Measurements from ENCODE around the gene LIN28A. TPM values are rescaled to one million over a fixed set of nuclear protein-coding genes. Genes with fewer than 3 reads are reported as not detected.
"Not testable (repeated sequence)": the region's sequence is repeated elsewhere in the genome, so short reads cannot be mapped to it uniquely, and the experiment has no call there.

LIN28A gene
- total RNA-seq, 1 donor from 2014 or later: not detected

DNA sequence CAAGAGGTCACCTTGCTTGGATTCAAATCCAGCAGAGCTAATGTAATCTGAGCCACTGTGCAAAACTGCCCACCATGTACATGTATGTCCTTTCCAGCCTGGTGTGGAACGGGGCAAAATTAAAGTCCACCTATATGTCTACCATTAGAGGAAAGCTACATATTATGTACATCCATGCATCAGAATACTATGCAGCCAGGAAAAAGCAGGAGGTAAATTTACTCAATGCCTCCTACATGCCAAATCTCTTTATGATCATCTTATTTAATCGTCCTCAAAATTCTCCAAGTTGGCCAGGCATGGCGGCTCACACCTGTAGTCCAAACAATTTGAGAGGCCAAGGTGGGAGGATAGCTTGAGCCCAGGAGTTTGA is 31.8 kb upstream of the LIN28A start:
- H3K4me3 ChIP-seq (ENCODE audit: low read depth, low read length): no peak overlapping the region
- no peaks in the 10 kb centered on the region for H3K27me3 ChIP-seq (ENCODE audit: control insufficient read depth, insufficient read depth, low read length)
- FAIRE-seq (no peak), DNase-seq (ENCODE audit: low read depth) (no peak)
- H3K36me3 ChIP-seq (ENCODE audit: control insufficient read depth, insufficient read depth, low read length): no peaks in the 10 kb centered on the region
- TF ChIP-seq CTCF (IDR thresholded peaks at IDR 0.05; ENCODE audit: insufficient read depth, low read length, severe bottlenecking): no peak

DNA sequence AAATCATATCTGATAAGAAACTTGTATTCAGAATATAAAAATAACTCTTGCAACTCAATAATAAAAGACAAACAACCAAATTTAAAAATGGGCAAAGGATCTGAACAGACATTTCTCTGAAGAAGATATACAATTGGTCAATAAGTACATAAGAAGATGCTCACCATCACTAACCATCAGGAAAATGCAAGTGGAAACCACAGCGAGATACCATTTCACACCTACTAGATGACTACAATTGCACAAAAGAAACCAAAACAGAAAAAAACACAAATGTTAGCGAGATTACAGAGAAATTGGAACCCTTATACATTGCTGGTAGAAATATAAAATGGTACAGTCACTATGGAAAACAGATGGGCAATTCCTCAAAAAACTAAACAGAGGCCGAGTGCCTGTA is 26.5 kb upstream of the LIN28A start:
- Histone ChIP-seq H3K27me3 (ENCODE audit: control insufficient read depth, insufficient read depth, low read length) (no peaks in the 10 kb centered on the region), H3K4me3 (ENCODE audit: low read depth, low read length) (no peak overlapping the region), H3K36me3 (ENCODE audit: control insufficient read depth, insufficient read depth, low read length) (no peaks in the 10 kb centered on the region)
- FAIRE-seq (no peak), DNase-seq (ENCODE audit: low read depth) (no peak)
- TF ChIP-seq CTCF (IDR thresholded peaks at IDR 0.05; ENCODE audit: insufficient read depth, low read length, severe bottlenecking): no peak

GRCh38 chr1:26385063-26385462 is 25.6 kb upstream of the LIN28A start:
- not testable (repeated sequence) for DNase-seq (ENCODE audit: low read depth); H3K4me3 ChIP-seq (ENCODE audit: low read depth, low read length); FAIRE-seq; H3K36me3 ChIP-seq (ENCODE audit: control insufficient read depth, insufficient read depth, low read length); H3K27me3 ChIP-seq (ENCODE audit: control insufficient read depth, insufficient read depth, low read length)

- DNase-seq (ENCODE audit: low read depth) (peak; percentile 80), FAIRE-seq (no peak)
- Histone ChIP-seq H3K27me3 (ENCODE audit: control insufficient read depth, insufficient read depth, low read length) (no peaks in the 10 kb centered on the region), H3K4me3 (ENCODE audit: low read depth, low read length) (no peak overlapping the region), H3K36me3 (ENCODE audit: control insufficient read depth, insufficient read depth, low read length) (no peaks in the 10 kb centered on the region)
- TF ChIP-seq CTCF (IDR thresholded peaks at IDR 0.05; ENCODE audit: insufficient read depth, low read length, severe bottlenecking): no peak
Observed at GRCh38 chr1:26387447-26387846, 23.2 kb upstream of the LIN28A start.

GRCh38 chr1:26388791-26389445 is 21.7 kb upstream of the LIN28A start:
- FAIRE-seq (no peak), DNase-seq (ENCODE audit: low read depth) (peak; percentile 72)
- H3K27me3 ChIP-seq (ENCODE audit: control insufficient read depth, insufficient read depth, low read length): no peaks in the 10 kb centered on the region
- no peak overlapping the region for H3K4me3 ChIP-seq (ENCODE audit: low read depth, low read length)
- TF ChIP-seq CTCF (IDR thresholded peaks at IDR 0.05; ENCODE audit: insufficient read depth, low read length, severe bottlenecking): no peak
- no peaks in the 10 kb centered on the region for H3K36me3 ChIP-seq (ENCODE audit: control insufficient read depth, insufficient read depth, low read length)

GRCh38 chr1:26389604-26390247 is 20.9 kb upstream of the LIN28A start:
- FAIRE-seq (no peak), DNase-seq (ENCODE audit: low read depth) (no peak)
- Histone ChIP-seq H3K4me3 (ENCODE audit: low read depth, low read length) (no peak overlapping the region), H3K27me3 (ENCODE audit: control insufficient read depth, insufficient read depth, low read length) (no peaks in the 10 kb centered on the region), H3K36me3 (ENCODE audit: control insufficient read depth, insufficient read depth, low read length) (no peaks in the 10 kb centered on the region)
- TF ChIP-seq CTCF (IDR thresholded peaks at IDR 0.05; ENCODE audit: insufficient read depth, low read length, severe bottlenecking): no peak

Data from bronchial epithelial cell (primary cell).